HepG2 (cell line): Measurements from ENCODE around the gene SAC3D1. TPM values are rescaled to one million over a fixed set of nuclear protein-coding genes. Genes with fewer than 3 reads are reported as not detected.

Source experiments
- ADNP ChIP-seq: sonication (generic); formaldehyde crosslinking; IDR thresholded peaks from 2 replicates; pipeline ENCODE4 v1.4.0; 2020; ENCODE audit warnings: missing genetic modification reagents
- EZH2 ChIP-seq: conservative IDR thresholded peaks from 2 replicates; pipeline ENCODE4 v1.6.1; 2012; ENCODE audit warnings: mild to moderate bottlenecking, low read depth, low read length, moderate library complexity
- GLI4 ChIP-seq: sonication (generic); formaldehyde crosslinking; IDR thresholded peaks from 2 replicates; pipeline ENCODE4 v1.5.1; 2020; ENCODE audit warnings: missing genetic modification reagents, mild to moderate bottlenecking, moderate library complexity, borderline replicate concordance
- GZF1 ChIP-seq: sonication (generic); formaldehyde crosslinking; IDR thresholded peaks from 2 replicates; pipeline ENCODE4 v1.5.1; 2020; ENCODE audit warnings: mild to moderate bottlenecking, missing genetic modification reagents
- HNRNPH1 ChIP-seq: fragments of 200-400 bp; formaldehyde crosslinking; optimal IDR thresholded peaks from 2 replicates; pipeline ENCODE3; 2017; ENCODE audit warnings: mild to moderate bottlenecking, low read depth, low read length
- LCORL ChIP-seq, 2 experiments: fragments of 450-650 bp in 1 of 2; sonication (generic) in 1 of 2; formaldehyde crosslinking in 1 of 2; IDR thresholded peaks; 2 replicates each; pipeline versions ENCODE4 v1.5.0 to v1.6.1; 2017 to 2020; ENCODE audit warnings: antibody characterized with exemption in 1 of 2, missing genetic modification reagents in 1 of 2
- MED13 ChIP-seq: sonication (generic); formaldehyde crosslinking; IDR thresholded peaks from 2 replicates; pipeline ENCODE4 v1.5.0; 2020; ENCODE audit warnings: missing genetic modification reagents
- MLX ChIP-seq: IDR thresholded peaks from 2 replicates; pipeline ENCODE4 v1.6.1; 2016
- NFRKB ChIP-seq: fragments of 450-650 bp; IDR thresholded peaks from 2 replicates; pipeline ENCODE4 v1.6.1; 2017
- PAWR ChIP-seq: sonication (generic); formaldehyde crosslinking; IDR thresholded peaks from 2 replicates; pipeline ENCODE4 v1.4.0; 2020; ENCODE audit warnings: missing genetic modification reagents, mild to moderate bottlenecking, borderline replicate concordance
- PHB2 ChIP-seq: fragments of 450-650 bp; IDR thresholded peaks from 2 replicates; pipeline ENCODE4 v1.6.1; 2018; ENCODE audit not compliant: partially characterized antibody
- PHF8 ChIP-seq: sonication (generic); formaldehyde crosslinking; IDR thresholded peaks from 2 replicates; pipeline ENCODE4 v1.5.0; 2020; ENCODE audit warnings: missing genetic modification reagents
- PPARG ChIP-seq: conservative IDR thresholded peaks from 2 replicates; pipeline ENCODE4 v1.6.1; 2016; ENCODE audit warnings: missing biosample characterization, missing genetic modification reagents
- SMYD3 ChIP-seq: sonication (generic); formaldehyde crosslinking; IDR thresholded peaks from 2 replicates; pipeline ENCODE4 v1.8.1; 2023; ENCODE audit warnings: mild to moderate bottlenecking, missing genetic modification reagents
- SNRNP70 ChIP-seq: fragments of 200-400 bp; formaldehyde crosslinking; IDR thresholded peaks from 2 replicates; pipeline ENCODE4 v1.6.1; 2017; ENCODE audit warnings: mild to moderate bottlenecking, low read depth, low read length, moderate library complexity
- ZC3H13 ChIP-seq: sonication (generic); formaldehyde crosslinking; IDR thresholded peaks from 2 replicates; pipeline ENCODE4 v1.8.1; 2023; ENCODE audit warnings: mild to moderate bottlenecking, missing genetic modification reagents, moderate library complexity
- ZNF282 ChIP-seq: fragments of 450-650 bp; IDR thresholded peaks from 2 replicates; pipeline ENCODE4 v1.6.1; 2018; ENCODE audit not compliant: partially characterized antibody
- ZNF367 ChIP-seq: sonication (generic); formaldehyde crosslinking; IDR thresholded peaks from 2 replicates; pipeline ENCODE4 v1.4.0; 2020; ENCODE audit warnings: missing genetic modification reagents, borderline replicate concordance
- ZNF503 ChIP-seq: sonication (generic); formaldehyde crosslinking; IDR thresholded peaks from 2 replicates; pipeline ENCODE4 v1.4.0; 2020; ENCODE audit warnings: missing genetic modification reagents
- ZNF546 ChIP-seq: sonication (generic); formaldehyde crosslinking; conservative IDR thresholded peaks from 2 replicates; pipeline ENCODE4 v1.8.1; 2023; ENCODE audit warnings: mild to moderate bottlenecking, missing genetic modification reagents
- ZNF790 ChIP-seq: sonication (generic); formaldehyde crosslinking; IDR thresholded peaks from 2 replicates; pipeline ENCODE4 v1.8.0; 2022; ENCODE audit warnings: missing genetic modification reagents, mild to moderate bottlenecking, borderline replicate concordance
- ZNF792 ChIP-seq: IDR thresholded peaks from 2 replicates; pipeline ENCODE4 v1.6.1; 2016
- polyA plus RNA-seq, 8 experiments: library from polyadenylated mRNA; depleted of rRNA in 3 of 8; stranded (reverse) in 7 of 8; unstranded in 1 of 8; fragments of >200 nt; fragmentation: Illumina TruSeq in 4 of 8; extraction: Trizol in 4 of 8; gene quantifications; 2 replicates each; pipeline versions ENCODE4 v1.2.1 to v1.2.3, GENCODE V29; 2011 to 2016; ENCODE audit warnings: low read depth in 4 of 8, missing spikeins in 1 of 8, mixed read lengths in 1 of 8; ENCODE audit not compliant: insufficient read depth in 1 of 8
- total RNA-seq, 5 experiments: library from RNA; depleted of rRNA; stranded (reverse); fragments of >200 nt; fragmentation: Illumina TruSeq; extraction: Trizol; gene quantifications; 2 replicates each; pipeline ENCODE4 v1.2.3, GENCODE V29; 2016; ENCODE audit warnings: low read depth in 1 of 5
- TF ChIP-seq, protein P1 (sequence below): sonication (generic); formaldehyde crosslinking; IDR thresholded peaks from 2 replicates; pipeline ENCODE4 v1.8.0; 2023; ENCODE audit warnings: mild to moderate bottlenecking, missing genetic modification reagents
- TF ChIP-seq, protein P2 (sequence below): sonication (generic); formaldehyde crosslinking; IDR thresholded peaks from 2 replicates; pipeline ENCODE4 v1.4.0; 2020; ENCODE audit warnings: missing genetic modification reagents, borderline replicate concordance
- TF ChIP-seq, protein P3 (sequence below): IDR thresholded peaks from 2 replicates; pipeline ENCODE4 v1.6.1; 2016; ENCODE audit warnings: low read depth, borderline replicate concordance

Gene SAC3D1
- total and polyA plus RNA-seq, 2 of the 13 experiments (the other 11 are each of a cell fraction or from before 2014, with no cell fraction given) = 7.4 to 36.3 TPM

- TF ChIP-seq ADNP (CRISPR knock-in tag) (no peak), ZNF503 (CRISPR knock-in tag) (0 out of 2 replicates have a peak, but pooled peaks have one; percentile 42), SMYD3 (CRISPR knock-in tag) (no peak), ZNF282 (no peak), EZH2 (no peak), GZF1 (CRISPR knock-in tag) (no peak), ZNF790 (CRISPR knock-in tag) (no peak; the same call in 1 of the 2 replicates), SNRNP70 (no peak), PAWR (CRISPR knock-in tag) (no peak), NFRKB (no peak), MLX (CRISPR knock-in tag) (no peak), ZC3H13 (CRISPR knock-in tag) (0 out of 2 replicates have a peak, but pooled peaks have one; percentile 60), MED13 (CRISPR knock-in tag) (no peak), HNRNPH1 (no peak), PHB2 (no peak), ZNF792 (CRISPR knock-in tag) (peak; percentile 28; the same call in 1 of the 2 replicates), PHF8 (CRISPR knock-in tag) (peak; percentile 66), LCORL (IDR thresholded peaks at IDR 0.05) (no peak), LCORL (CRISPR knock-in tag; IDR thresholded peaks at IDR 0.05) (peak; percentile 91; the same call in 1 of the 2 replicates), ZNF546 (CRISPR knock-in tag) (no peak), PPARG (CRISPR knock-in tag) (peak; percentile 90), ZNF367 (CRISPR knock-in tag) (no peak; the same call in 1 of the 2 replicates), GLI4 (0 out of 2 replicates have a peak, but pooled peaks have one; percentile 23)
- TF ChIP-seq, protein P1, sequence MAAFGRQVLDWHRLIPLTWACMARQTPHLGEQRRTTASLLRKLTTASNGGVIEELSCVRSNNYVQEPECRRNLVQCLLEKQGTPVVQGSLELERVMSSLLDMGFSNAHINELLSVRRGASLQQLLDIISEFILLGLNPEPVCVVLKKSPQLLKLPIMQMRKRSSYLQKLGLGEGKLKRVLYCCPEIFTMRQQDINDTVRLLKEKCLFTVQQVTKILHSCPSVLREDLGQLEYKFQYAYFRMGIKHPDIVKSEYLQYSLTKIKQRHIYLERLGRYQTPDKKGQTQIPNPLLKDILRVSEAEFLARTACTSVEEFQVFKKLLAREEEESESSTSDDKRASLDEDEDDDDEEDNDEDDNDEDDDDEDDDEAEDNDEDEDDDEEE (CRISPR knock-in tag) = no peak; the same call in 1 of the 2 replicates
- TF ChIP-seq, protein P2, sequence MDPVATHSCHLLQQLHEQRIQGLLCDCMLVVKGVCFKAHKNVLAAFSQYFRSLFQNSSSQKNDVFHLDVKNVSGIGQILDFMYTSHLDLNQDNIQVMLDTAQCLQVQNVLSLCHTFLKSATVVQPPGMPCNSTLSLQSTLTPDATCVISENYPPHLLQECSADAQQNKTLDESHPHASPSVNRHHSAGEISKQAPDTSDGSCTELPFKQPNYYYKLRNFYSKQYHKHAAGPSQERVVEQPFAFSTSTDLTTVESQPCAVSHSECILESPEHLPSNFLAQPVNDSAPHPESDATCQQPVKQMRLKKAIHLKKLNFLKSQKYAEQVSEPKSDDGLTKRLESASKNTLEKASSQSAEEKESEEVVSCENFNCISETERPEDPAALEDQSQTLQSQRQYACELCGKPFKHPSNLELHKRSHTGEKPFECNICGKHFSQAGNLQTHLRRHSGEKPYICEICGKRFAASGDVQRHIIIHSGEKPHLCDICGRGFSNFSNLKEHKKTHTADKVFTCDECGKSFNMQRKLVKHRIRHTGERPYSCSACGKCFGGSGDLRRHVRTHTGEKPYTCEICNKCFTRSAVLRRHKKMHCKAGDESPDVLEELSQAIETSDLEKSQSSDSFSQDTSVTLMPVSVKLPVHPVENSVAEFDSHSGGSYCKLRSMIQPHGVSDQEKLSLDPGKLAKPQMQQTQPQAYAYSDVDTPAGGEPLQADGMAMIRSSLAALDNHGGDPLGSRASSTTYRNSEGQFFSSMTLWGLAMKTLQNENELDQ (CRISPR knock-in tag) = no peak
- TF ChIP-seq, protein P3, sequence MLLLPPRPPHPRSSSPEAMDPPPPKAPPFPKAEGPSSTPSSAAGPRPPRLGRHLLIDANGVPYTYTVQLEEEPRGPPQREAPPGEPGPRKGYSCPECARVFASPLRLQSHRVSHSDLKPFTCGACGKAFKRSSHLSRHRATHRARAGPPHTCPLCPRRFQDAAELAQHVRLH = no peak
These were observed at the start of gene SAC3D1 (continued) for GRCh38 chr11:65040847-65041622.
